ENCODE data around the gene RBP2. TPM values are rescaled to one million over a fixed set of nuclear protein-coding genes. Genes with fewer than 3 reads are reported as not detected.

The RBP2 gene
- total RNA-seq, 1 donor from 2014 or later: not detected

GRCh38 chr3:139517321-139518065, 41.2 kb upstream of the RBP2 start:
- no peak overlapping the region for H3K4me3 ChIP-seq
- H3K9me3 ChIP-seq (replicated peaks): no peaks in the 10 kb centered on the region
- no peaks in the 10 kb centered on the region for H3K27me3 ChIP-seq (ENCODE audit: low read depth)
- intact Hi-C loops (cut with micrococcal nuclease): no loop called here
- H3K27ac ChIP-seq (replicated peaks): no peak overlapping the region
- H3K4me1 ChIP-seq: no peaks in the 10 kb centered on the region
- no peak for DNase-seq
- peaks cover 3% of the 10 kb centered on the region for H3K36me3 ChIP-seq
- TF ChIP-seq, protein P1, sequence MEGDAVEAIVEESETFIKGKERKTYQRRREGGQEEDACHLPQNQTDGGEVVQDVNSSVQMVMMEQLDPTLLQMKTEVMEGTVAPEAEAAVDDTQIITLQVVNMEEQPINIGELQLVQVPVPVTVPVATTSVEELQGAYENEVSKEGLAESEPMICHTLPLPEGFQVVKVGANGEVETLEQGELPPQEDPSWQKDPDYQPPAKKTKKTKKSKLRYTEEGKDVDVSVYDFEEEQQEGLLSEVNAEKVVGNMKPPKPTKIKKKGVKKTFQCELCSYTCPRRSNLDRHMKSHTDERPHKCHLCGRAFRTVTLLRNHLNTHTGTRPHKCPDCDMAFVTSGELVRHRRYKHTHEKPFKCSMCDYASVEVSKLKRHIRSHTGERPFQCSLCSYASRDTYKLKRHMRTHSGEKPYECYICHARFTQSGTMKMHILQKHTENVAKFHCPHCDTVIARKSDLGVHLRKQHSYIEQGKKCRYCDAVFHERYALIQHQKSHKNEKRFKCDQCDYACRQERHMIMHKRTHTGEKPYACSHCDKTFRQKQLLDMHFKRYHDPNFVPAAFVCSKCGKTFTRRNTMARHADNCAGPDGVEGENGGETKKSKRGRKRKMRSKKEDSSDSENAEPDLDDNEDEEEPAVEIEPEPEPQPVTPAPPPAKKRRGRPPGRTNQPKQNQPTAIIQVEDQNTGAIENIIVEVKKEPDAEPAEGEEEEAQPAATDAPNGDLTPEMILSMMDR (IDR thresholded peaks at IDR 0.05; ENCODE audit: borderline replicate concordance): no peak

DNA sequence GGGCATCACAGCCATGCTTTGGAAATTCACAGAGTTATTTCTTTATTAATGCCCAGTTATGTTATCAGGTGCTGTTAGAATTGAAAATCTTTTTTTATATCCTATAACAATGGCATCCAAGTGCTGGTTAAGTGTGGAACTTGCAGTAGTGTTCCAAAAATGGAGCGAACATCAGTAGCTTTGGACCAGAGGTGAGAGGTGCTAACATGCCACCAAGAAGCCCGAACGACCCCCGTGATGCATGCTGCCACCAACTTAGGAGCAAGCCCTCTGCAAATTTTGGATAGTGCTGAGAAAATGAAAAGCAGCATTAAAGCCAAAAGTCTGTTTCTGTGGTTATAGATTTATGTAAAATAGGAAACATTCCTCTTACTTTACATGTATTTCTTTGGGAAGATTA, 38.4 kb upstream of the RBP2 start:
- no peak for DNase-seq
- H3K27ac ChIP-seq (replicated peaks): no peak overlapping the region
- peaks cover 3% of the 10 kb centered on the region for H3K36me3 ChIP-seq
- no peaks in the 10 kb centered on the region for H3K9me3 ChIP-seq (replicated peaks)
- TF ChIP-seq, protein P1 (IDR thresholded peaks at IDR 0.05; ENCODE audit: borderline replicate concordance): no peak
- H3K4me3 ChIP-seq: no peak overlapping the region
- intact Hi-C loops (cut with micrococcal nuclease): no loop called here
- H3K4me1 ChIP-seq: no peaks in the 10 kb centered on the region
- no peaks in the 10 kb centered on the region for H3K27me3 ChIP-seq (ENCODE audit: low read depth)

DNA sequence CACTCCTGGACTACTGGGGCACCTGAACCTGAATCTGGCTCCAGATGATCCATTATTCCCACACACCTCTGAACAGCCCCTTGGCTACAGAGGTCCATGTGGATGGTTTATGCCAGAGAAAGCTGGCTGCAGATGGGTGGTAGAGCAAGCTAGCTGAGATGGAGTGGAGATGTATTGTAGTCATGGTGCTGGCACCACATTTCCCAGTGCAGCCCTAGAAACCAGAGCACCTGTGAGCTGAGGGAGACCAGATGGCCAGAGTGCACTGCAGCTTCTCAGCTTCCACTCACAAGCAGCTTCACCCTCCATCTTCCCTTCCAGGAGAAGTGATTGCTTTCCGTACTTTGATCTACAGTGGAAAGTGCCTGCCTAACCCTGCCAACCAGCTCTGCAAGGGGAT, 33.3 kb upstream of the RBP2 start:
- Histone ChIP-seq H3K27ac (replicated peaks) (no peak overlapping the region), H3K27me3 (ENCODE audit: low read depth) (no peaks in the 10 kb centered on the region), H3K36me3 (no peaks in the 10 kb centered on the region), H3K4me1 (no peaks in the 10 kb centered on the region), H3K9me3 (replicated peaks) (no peaks in the 10 kb centered on the region), H3K4me3 (no peak overlapping the region)
- DNase-seq: no peak
- TF ChIP-seq, protein P1 (IDR thresholded peaks at IDR 0.05; ENCODE audit: borderline replicate concordance): no peak
- intact Hi-C loops (cut with micrococcal nuclease): no loop called here

GRCh38 chr3:139506766-139507165, 30.4 kb upstream of the RBP2 start:
- H3K36me3 ChIP-seq: no peaks in the 10 kb centered on the region
- TF ChIP-seq, protein P1 (IDR thresholded peaks at IDR 0.05; ENCODE audit: borderline replicate concordance): no peak
- H3K27ac ChIP-seq (replicated peaks): no peak overlapping the region
- intact Hi-C loops (cut with micrococcal nuclease): no loop called here
- no peaks in the 10 kb centered on the region for H3K9me3 ChIP-seq (replicated peaks)
- H3K4me3 ChIP-seq: no peak overlapping the region
- no peaks in the 10 kb centered on the region for H3K27me3 ChIP-seq (ENCODE audit: low read depth)
- no peaks in the 10 kb centered on the region for H3K4me1 ChIP-seq
- no peak for DNase-seq

DNA sequence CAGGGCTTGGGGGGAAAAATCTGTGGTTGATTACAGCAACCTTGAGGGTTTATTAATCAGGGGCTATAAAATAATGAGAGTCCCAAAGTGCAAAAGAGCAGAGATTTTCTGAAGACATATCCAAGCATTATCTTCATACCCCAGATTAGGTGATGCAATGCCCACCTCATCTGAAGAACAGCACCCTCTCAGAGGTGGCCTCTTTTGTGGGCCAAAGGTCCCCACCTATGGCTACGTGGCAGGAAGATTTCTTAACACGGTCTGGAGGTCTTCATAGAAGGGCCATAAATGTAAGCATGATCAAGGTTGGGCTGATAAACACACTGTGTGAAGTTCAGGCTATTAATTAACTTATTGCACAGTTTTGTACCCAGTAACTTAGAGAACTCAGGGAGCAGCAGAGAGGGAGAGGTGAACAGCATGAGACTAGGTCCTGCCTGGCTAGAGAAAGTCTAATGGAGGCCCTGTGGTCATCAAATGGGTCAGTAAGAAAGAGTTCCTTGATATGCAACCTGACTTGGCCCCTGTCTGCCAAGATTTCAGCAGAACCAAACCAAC, 29.6 kb upstream of the RBP2 start:
- intact Hi-C loops (cut with micrococcal nuclease): no loop called here
- Histone ChIP-seq H3K4me3 (no peak overlapping the region), H3K27me3 (ENCODE audit: low read depth) (no peaks in the 10 kb centered on the region), H3K9me3 (replicated peaks) (no peaks in the 10 kb centered on the region), H3K4me1 (no peaks in the 10 kb centered on the region), H3K27ac (replicated peaks) (no peak overlapping the region), H3K36me3 (no peaks in the 10 kb centered on the region)
- TF ChIP-seq, protein P1 (IDR thresholded peaks at IDR 0.05; ENCODE audit: borderline replicate concordance): no peak
- DNase-seq: no peak
